ENCODE data around the gene GLRX3. TPM values are rescaled to one million over a fixed set of nuclear protein-coding genes. Genes with fewer than 3 reads are reported as not detected.

Gene GLRX3
- total RNA-seq, 4 donors from 2014 or later, result 42.3 to 103 (median 48.6) TPM

- 86 to 87% methylated on average over 13 to 22 of the region's 28 CpGs for WGBS, 2 donors (ENCODE audit: low coverage in 1 of 2)
- Histone ChIP-seq H3K27me3 (no peaks in the 10 kb centered on the region), H3K27ac (no peak overlapping the region), H3K36me3 (peaks cover 0 to 20% of the 10 kb centered on the region in 2 donors), H3K4me3 (peak overlapping the region; percentile 94 to 100), H3K4me1 (peaks cover 0 to 70% (median 20%) of the 10 kb centered on the region in 3 donors), H3K9me3 (no peaks in the 10 kb centered on the region)
- ATAC-seq, result no peak
- no peak for TF ChIP-seq POLR2A (IDR thresholded peaks at IDR 0.05)
- no peak for TF ChIP-seq POLR2AphosphoS5 (IDR thresholded peaks at IDR 0.05)
- no peak for TF ChIP-seq EP300 (IDR thresholded peaks at IDR 0.05)
- no peak for TF ChIP-seq CTCF (IDR thresholded peaks at IDR 0.05)
Observed at GRCh38 chr10:130137659-130138478, 1.7 kb downstream of the GLRX3 start.

DNA sequence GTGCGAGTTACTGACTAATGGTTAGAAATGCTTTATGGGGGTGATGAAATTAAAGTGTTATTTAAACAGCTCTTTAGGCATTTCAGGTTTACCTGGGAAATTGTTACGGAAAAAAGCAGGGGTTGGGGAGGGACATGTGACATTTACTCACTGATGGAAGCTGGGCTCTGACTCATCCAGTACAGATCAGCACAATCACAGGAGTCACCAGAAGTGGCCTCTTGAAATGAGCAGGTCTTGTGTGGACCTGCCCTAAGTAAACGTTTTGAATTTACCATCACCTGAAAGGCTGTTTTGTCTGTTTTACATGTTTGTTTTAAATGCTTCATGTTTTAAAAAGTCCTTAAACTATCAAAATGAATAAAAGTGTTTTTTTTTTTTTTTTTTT lies 2.3 kb downstream of the GLRX3 start:
- TF ChIP-seq EP300 (IDR thresholded peaks at IDR 0.05) (no peak), POLR2A (IDR thresholded peaks at IDR 0.05) (no peak), POLR2AphosphoS5 (IDR thresholded peaks at IDR 0.05) (no peak), CTCF (IDR thresholded peaks at IDR 0.05) (no peak)
- H3K4me1 ChIP-seq, result peaks cover 0 to 76% (median 20%) of the 10 kb centered on the region in 3 donors
- WGBS, 2 donors (ENCODE audit: low coverage in 1 of 2), result 74 to 80% methylated on average over 3 of the region's 3 CpGs
- H3K27me3 ChIP-seq, result no peaks in the 10 kb centered on the region
- H3K4me3 ChIP-seq, result no peak overlapping the region
- peaks cover 0 to 20% of the 10 kb centered on the region in 2 donors for H3K36me3 ChIP-seq
- no peaks in the 10 kb centered on the region for H3K9me3 ChIP-seq
- H3K27ac ChIP-seq, result no peak overlapping the region
- no peak for ATAC-seq

- H3K27ac ChIP-seq, result no peak overlapping the region
- TF ChIP-seq POLR2A (IDR thresholded peaks at IDR 0.05) (no peak), CTCF (IDR thresholded peaks at IDR 0.05) (no peak), EP300 (IDR thresholded peaks at IDR 0.05) (no peak), POLR2AphosphoS5 (IDR thresholded peaks at IDR 0.05) (no peak)
- H3K27me3 ChIP-seq, result no peaks in the 10 kb centered on the region
- no peak overlapping the region for H3K4me3 ChIP-seq
- H3K36me3 ChIP-seq, result peaks cover 0 to 25% of the 10 kb centered on the region in 2 donors
- no peak for ATAC-seq
- H3K9me3 ChIP-seq, result no peaks in the 10 kb centered on the region
- WGBS, 2 donors (ENCODE audit: low coverage in 1 of 2), result 89 to 100% methylated on average over 1 of the region's 1 CpG
- H3K4me1 ChIP-seq, result peaks cover 0 to 81% (median 20%) of the 10 kb centered on the region in 3 donors
Observed at GRCh38 chr10:130140425-130140824, 4.2 kb downstream of the GLRX3 start.

DNA sequence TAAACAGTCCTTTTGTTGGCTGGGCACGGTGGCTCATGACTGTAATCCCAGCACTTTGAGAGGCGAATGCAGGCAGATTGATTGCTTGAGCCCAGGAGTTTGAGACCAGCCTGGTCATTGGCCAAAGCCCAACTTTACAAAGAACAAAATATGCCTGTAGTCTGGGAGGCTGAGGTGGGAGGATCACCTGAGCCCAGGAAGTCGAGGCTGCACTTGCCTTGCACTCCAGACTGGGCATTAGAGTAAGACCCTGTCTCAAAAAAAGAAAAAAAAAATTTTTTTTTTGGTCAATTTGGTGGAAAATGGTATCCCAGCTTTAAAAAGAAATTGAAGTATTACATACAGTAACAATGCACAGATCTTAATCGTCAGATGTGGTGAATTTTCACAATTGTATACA lies 4.8 kb downstream of the GLRX3 start:
- WGBS, 2 donors (ENCODE audit: low coverage in 1 of 2), result 79 to 84% methylated on average over 2 to 3 of the region's 4 CpGs
- Histone ChIP-seq H3K36me3 (peaks cover 0 to 31% of the 10 kb centered on the region in 2 donors), H3K4me3 (no peak overlapping the region), H3K27ac (no peak overlapping the region), H3K9me3 (no peaks in the 10 kb centered on the region), H3K27me3 (no peaks in the 10 kb centered on the region), H3K4me1 (peaks cover 0 to 75% (median 17%) of the 10 kb centered on the region in 3 donors)
- ATAC-seq, result no peak
- no peak for TF ChIP-seq CTCF (IDR thresholded peaks at IDR 0.05)
- no peak for TF ChIP-seq POLR2A (IDR thresholded peaks at IDR 0.05)
- no peak for TF ChIP-seq POLR2AphosphoS5 (IDR thresholded peaks at IDR 0.05)
- TF ChIP-seq EP300 (IDR thresholded peaks at IDR 0.05), result no peak

DNA sequence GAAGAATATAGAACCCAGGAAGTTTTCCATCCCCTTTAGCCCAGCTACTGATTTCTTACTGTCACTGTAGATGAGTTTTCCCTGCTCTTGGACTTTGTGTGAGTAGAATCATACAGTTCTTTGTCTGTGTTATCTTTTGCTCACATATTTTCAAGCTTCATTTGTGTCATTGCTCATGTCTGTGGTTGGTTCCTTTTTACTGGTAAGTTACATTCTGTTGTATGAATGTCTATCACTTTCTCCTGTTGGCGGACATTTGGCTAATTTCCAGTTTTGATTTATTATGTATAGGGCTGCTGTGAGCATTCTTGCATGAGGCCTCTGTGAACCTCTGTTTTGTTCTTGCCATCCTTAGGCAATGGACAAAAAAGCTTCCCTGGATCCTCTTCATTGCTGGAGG lies 5.3 kb downstream of the GLRX3 start:
- no peaks in the 10 kb centered on the region for H3K9me3 ChIP-seq
- no peak overlapping the region for H3K27ac ChIP-seq
- H3K36me3 ChIP-seq, result peaks cover 0 to 35% of the 10 kb centered on the region in 2 donors
- 67 to 71% methylated on average over 1 of the region's 1 CpG for WGBS, 2 donors (ENCODE audit: low coverage in 1 of 2)
- ATAC-seq, result no peak
- TF ChIP-seq EP300 (IDR thresholded peaks at IDR 0.05), result no peak
- TF ChIP-seq POLR2AphosphoS5 (IDR thresholded peaks at IDR 0.05), result no peak
- TF ChIP-seq POLR2A (IDR thresholded peaks at IDR 0.05), result no peak
- TF ChIP-seq CTCF (IDR thresholded peaks at IDR 0.05), result no peak
- H3K4me3 ChIP-seq, result no peak overlapping the region
- no peaks in the 10 kb centered on the region for H3K27me3 ChIP-seq
- H3K4me1 ChIP-seq, result peaks cover 0 to 74% (median 17%) of the 10 kb centered on the region in 3 donors
